Smooth muscle cell of the umbilical artery (primary cell): ENCODE results near the gene PTPRD. TPM values are rescaled to one million over a fixed set of nuclear protein-coding genes. Genes with fewer than 3 reads are reported as not detected.

ENCODE experiments used
- total RNA-seq: library from RNA; depleted of rRNA; stranded (reverse); fragments of >200 nt; gene quantifications from 2 replicates; pipeline ENCODE4 v1.2.3, GENCODE V29; 2014

Gene PTPRD
- total RNA-seq = 14.6 and 34.7 TPM in 2 replicates

DNA sequence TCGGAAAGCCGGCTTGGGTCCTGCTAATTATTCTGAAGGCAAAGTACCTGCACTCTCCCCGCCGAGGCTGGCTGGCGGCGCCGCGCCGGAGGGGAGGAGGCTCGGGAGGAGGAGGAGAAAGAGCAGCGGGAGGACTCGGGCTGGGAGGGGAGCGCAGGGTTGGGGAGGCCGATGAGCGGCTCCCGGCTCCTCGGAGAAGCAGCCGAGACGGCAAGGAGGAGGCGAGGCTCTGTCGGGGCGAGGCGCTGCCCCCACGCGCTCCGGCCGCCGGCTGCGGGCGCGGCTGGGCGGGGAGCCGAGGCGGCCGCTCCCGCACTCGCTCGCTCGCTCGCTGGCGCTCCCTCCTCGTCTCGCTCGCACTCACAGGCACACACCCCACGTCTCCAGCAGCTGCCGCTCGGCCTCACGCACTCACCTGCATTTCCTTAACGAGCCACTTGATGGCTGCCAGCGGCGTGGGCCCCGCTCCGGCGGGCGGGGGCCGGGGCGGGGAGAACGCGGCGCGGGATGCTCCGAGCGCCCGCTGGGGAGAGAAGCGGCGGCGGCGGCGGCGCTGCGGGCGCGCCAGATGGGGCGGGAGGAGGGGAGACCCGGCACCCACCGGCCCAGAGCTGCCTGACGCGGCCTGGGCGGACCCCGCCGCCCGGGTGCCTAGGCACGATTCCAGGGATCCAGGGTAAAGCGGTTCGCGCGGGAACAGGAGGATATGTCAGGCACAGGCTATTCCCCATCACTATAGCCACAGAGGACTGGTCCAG, at the start of gene PTPRD:
PTPRD (minus strand) TSS at position 362 of the 758 bp plus-strand sequence.

